ENCODE results near the gene EPGN. TPM values are rescaled to one million over a fixed set of nuclear protein-coding genes. Genes with fewer than 3 reads are reported as not detected.

EPGN gene
- total RNA-seq = 0.63 TPM in 1 of 2 replicates, not detected in the other
- long read RNA-seq = 0 reads

GRCh38 chr4:74308215-74308614 lies at the start of gene EPGN:
Gene EPGN (plus strand): TSS chr4:74308470. CDS start chr4:74308534, 64 bp downstream.
- H3K27me3 Mint-ChIP-seq (ENCODE audit: low read depth) = no peaks in the 10 kb centered on the region
- H3K4me1 Mint-ChIP-seq = peaks cover 3% of the 10 kb centered on the region
- H3K4me3 Mint-ChIP-seq = no peak within 1 kb of the TSS
- no peak within 1 kb of the TSS for H3K27ac Mint-ChIP-seq (ENCODE audit: unreplicated experiment)
- no peaks in the 10 kb centered on the region for H3K9me3 Mint-ChIP-seq
- TF ChIP-seq CTCF (conservative IDR thresholded peaks at IDR 0.05) = no peak
- H3K36me3 Mint-ChIP-seq (ENCODE audit: low read depth) = no peaks in the 10 kb centered on the region
- DNase-seq (ENCODE audit: low read depth, low spot score) = no peak

GRCh38 chr4:74258963-74259362 lies 49.3 kb upstream of the EPGN start:
- Mint-ChIP-seq H3K27me3 (ENCODE audit: low read depth) (no peaks in the 10 kb centered on the region), H3K36me3 (ENCODE audit: low read depth) (peaks cover 3% of the 10 kb centered on the region), H3K4me1 (no peaks in the 10 kb centered on the region), H3K27ac (ENCODE audit: unreplicated experiment) (no peak overlapping the region), H3K4me3 (no peak overlapping the region), H3K9me3 (no peaks in the 10 kb centered on the region)
- no peak for DNase-seq (ENCODE audit: low read depth, low spot score)
- TF ChIP-seq CTCF (conservative IDR thresholded peaks at IDR 0.05) = no peak

GRCh38 chr4:74260036-74260435 lies 48.2 kb upstream of the EPGN start:
- Mint-ChIP-seq H3K4me3 (no peak overlapping the region), H3K27ac (ENCODE audit: unreplicated experiment) (no peak overlapping the region), H3K27me3 (ENCODE audit: low read depth) (no peaks in the 10 kb centered on the region), H3K36me3 (ENCODE audit: low read depth) (peaks cover 3% of the 10 kb centered on the region), H3K4me1 (no peaks in the 10 kb centered on the region), H3K9me3 (no peaks in the 10 kb centered on the region)
- DNase-seq (ENCODE audit: low read depth, low spot score) = no peak
- TF ChIP-seq CTCF (conservative IDR thresholded peaks at IDR 0.05) = no peak

- Mint-ChIP-seq H3K36me3 (ENCODE audit: low read depth) (no peaks in the 10 kb centered on the region), H3K27ac (ENCODE audit: unreplicated experiment) (no peak overlapping the region), H3K4me1 (no peaks in the 10 kb centered on the region), H3K27me3 (ENCODE audit: low read depth) (no peaks in the 10 kb centered on the region), H3K4me3 (no peak overlapping the region), H3K9me3 (no peaks in the 10 kb centered on the region)
- TF ChIP-seq CTCF (conservative IDR thresholded peaks at IDR 0.05) = no peak
- no peak for DNase-seq (ENCODE audit: low read depth, low spot score)
Observed at GRCh38 chr4:74262522-74262921, 45.7 kb upstream of the EPGN start.

GRCh38 chr4:74263551-74263950 lies 44.7 kb upstream of the EPGN start:
- Mint-ChIP-seq H3K27me3 (ENCODE audit: low read depth) (no peaks in the 10 kb centered on the region), H3K36me3 (ENCODE audit: low read depth) (no peaks in the 10 kb centered on the region), H3K4me1 (no peaks in the 10 kb centered on the region), H3K9me3 (no peaks in the 10 kb centered on the region), H3K27ac (ENCODE audit: unreplicated experiment) (no peak overlapping the region), H3K4me3 (no peak overlapping the region)
- no peak for TF ChIP-seq CTCF (conservative IDR thresholded peaks at IDR 0.05)
- DNase-seq (ENCODE audit: low read depth, low spot score) = no peak

- Mint-ChIP-seq H3K36me3 (ENCODE audit: low read depth) (no peaks in the 10 kb centered on the region), H3K27me3 (ENCODE audit: low read depth) (no peaks in the 10 kb centered on the region), H3K9me3 (no peaks in the 10 kb centered on the region), H3K4me1 (no peaks in the 10 kb centered on the region), H3K4me3 (no peak overlapping the region), H3K27ac (ENCODE audit: unreplicated experiment) (no peak overlapping the region)
- no peak for DNase-seq (ENCODE audit: low read depth, low spot score)
- no peak for TF ChIP-seq CTCF (conservative IDR thresholded peaks at IDR 0.05)
Observed at GRCh38 chr4:74266081-74266480, 42.2 kb upstream of the EPGN start.

All from neural crest cell (in vitro differentiated cells).